Ectodermal cell (in vitro differentiated cells): ENCODE results near the gene UBE2E2.

Experiments
- H3K27ac ChIP-seq: 2 replicates; pipeline ENCODE4 v1.7.0; 2013; ENCODE audit warnings: mild to moderate bottlenecking, low read depth, low read length; ENCODE audit not compliant: insufficient read depth, poor library complexity, severe bottlenecking
- H3K27me3 ChIP-seq: 2 replicates; pipeline ENCODE4 v1.7.0; 2013; ENCODE audit warnings: mild to moderate bottlenecking, low read length; ENCODE audit not compliant: insufficient read depth, control insufficient read depth, poor library complexity, severe bottlenecking
- H3K36me3 ChIP-seq: one replicate; pipeline ENCODE4 v1.7.0; 2013; ENCODE audit warnings: low read length; ENCODE audit not compliant: control insufficient read depth, insufficient read depth
- H3K4me1 ChIP-seq: one replicate; pipeline ENCODE4 v1.7.0; 2013; ENCODE audit warnings: low read length; ENCODE audit not compliant: control insufficient read depth, insufficient read depth
- H3K4me3 ChIP-seq: 2 replicates; pipeline ENCODE4 v1.7.0; 2013; ENCODE audit warnings: low read depth, low read length, control low read depth; ENCODE audit not compliant: insufficient read depth
- H3K9me3 ChIP-seq: 2 replicates; pipeline ENCODE4 v1.7.0; 2013; ENCODE audit warnings: mild to moderate bottlenecking, low read length, moderate library complexity; ENCODE audit not compliant: control insufficient read depth
- WGBS, 2 experiments: methylation state at CpG; one replicate each; pipeline ENCODE4 v1.1.7; 2013; ENCODE audit warnings: missing lambda C conversion rate in 2 of 2; 5-methylcytosine and 5-hydroxymethylcytosine counted together

The UBE2E2 gene

DNA sequence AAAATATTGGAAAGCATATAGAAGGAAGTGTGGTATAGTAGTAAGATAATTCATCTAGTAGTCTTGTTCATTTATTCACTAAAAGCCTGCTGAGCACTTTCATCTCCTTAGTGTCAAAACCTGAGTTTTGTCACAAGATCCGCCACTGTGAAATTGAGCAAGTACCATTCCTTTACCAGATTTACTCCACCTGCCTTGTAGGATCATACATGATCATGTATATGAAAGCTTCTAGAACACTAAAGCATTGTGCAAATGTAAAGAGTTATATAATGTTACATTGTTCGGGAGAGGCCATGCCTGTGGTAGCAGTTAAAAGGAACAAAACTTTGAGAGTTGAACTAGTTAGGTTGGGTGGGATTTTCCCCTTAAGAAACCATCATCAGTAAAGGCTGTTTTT lies 35.0 kb downstream of the UBE2E2 start:
- Histone ChIP-seq H3K27me3 (no peaks in the 10 kb centered on the region), H3K27ac (no peak overlapping the region), H3K36me3 (no peaks in the 10 kb centered on the region), H3K9me3 (no peaks in the 10 kb centered on the region), H3K4me3 (no peak overlapping the region), H3K4me1 (no peaks in the 10 kb centered on the region)
- 84 to 90% methylated on average over 2 of the region's 2 CpGs for WGBS, 2 experiments

DNA sequence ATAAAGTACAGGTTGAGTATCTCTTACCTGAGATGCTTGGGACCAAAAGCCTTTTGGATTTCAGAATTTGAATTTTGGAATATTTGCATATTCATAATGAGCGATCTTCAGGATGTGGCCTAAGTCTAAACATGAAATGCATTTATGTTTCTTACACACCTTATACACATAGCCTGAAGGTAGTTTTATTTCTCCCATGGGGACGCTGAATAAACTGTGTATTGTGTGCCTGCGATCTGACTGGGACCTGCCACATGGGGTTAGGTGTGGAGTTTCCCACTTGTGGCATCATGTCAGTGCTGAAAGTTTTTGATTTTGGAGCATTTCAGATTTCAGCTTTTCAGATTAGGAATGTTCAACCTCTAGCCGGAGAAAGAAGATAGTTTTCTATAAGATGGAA lies 35.5 kb downstream of the UBE2E2 start:
- no peak overlapping the region for H3K27ac ChIP-seq
- H3K4me1 ChIP-seq: no peaks in the 10 kb centered on the region
- no peaks in the 10 kb centered on the region for H3K27me3 ChIP-seq
- H3K9me3 ChIP-seq: no peaks in the 10 kb centered on the region
- 94 to 96% methylated on average over 3 to 4 of the region's 4 CpGs for WGBS, 2 experiments
- H3K4me3 ChIP-seq: no peak overlapping the region
- H3K36me3 ChIP-seq: no peaks in the 10 kb centered on the region

DNA sequence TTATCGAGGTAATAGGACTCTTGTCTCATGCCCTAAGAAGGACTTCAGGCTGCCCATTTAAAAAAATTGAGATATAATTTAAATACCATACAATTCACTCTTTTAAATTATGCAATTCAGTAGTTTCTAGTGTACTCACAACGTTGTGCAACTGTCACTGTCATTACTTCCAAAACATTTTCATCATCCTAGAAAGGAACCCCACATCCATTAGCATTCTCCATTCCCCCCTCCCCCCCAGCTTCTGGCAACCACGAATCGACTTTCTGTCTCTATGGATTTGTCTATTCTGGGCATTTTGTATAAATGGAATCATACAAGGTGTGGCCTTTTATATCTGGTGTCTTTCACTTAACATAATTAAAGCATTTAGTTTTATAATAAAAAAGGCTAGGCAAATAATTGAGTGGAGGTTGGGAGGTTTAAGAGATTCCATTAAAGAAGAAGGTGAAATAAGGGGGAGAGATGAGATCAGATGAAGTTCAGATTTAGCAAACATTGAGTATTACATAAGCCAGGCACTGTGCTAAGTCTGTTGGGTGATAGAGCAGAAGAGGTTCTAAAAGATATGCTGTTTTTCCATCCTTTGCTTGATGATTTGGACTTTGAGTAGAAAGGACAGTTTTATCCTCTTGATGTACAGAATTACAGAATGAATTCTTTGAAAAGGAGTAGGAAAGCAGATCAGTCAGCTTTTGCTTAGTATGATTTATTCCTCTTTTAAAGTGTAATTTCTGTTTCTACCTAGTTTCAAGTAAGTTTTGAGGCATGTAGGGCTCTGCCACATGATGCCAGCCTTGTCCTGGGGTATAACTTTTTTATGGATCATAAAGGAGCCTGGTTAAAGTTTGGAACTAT lies 36.3 kb downstream of the UBE2E2 start:
- Histone ChIP-seq H3K36me3 (no peaks in the 10 kb centered on the region), H3K4me3 (no peak overlapping the region), H3K27ac (no peak overlapping the region), H3K27me3 (no peaks in the 10 kb centered on the region), H3K9me3 (no peaks in the 10 kb centered on the region), H3K4me1 (no peaks in the 10 kb centered on the region)
- WGBS, 2 experiments: 96 to 97% methylated on average over 1 to 2 of the region's 4 CpGs

DNA sequence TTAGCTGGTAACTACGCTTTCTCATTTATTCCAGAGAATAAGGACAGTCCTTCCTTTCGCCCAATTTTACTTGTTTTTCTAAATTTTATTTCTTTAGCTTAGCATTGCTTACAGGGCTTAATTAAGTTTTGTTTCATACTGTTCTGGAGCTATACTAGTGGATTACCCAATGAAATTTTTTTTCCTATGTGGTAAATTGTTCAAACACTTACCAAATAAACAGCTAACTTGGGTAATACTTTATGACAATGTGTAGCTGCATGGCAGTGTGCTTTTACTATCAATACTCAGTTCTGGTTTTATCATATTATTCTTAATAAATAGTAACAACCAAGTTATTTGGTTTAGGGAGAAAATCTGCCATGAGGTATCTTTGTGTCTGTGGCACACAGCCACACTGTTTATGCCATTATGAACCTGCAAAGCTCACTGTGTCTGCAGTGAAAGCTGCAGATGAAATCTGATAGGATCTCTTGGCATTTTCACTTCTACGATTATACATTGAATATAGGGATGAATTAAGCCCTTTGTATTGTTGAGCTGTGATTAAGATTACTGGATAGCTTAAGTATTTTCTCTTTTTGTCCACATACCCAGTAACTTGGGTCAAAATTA lies 37.2 kb downstream of the UBE2E2 start:
- no peaks in the 10 kb centered on the region for H3K9me3 ChIP-seq
- H3K36me3 ChIP-seq: no peaks in the 10 kb centered on the region
- H3K27me3 ChIP-seq: no peaks in the 10 kb centered on the region
- no peak overlapping the region for H3K4me3 ChIP-seq
- no peak overlapping the region for H3K27ac ChIP-seq
- no peaks in the 10 kb centered on the region for H3K4me1 ChIP-seq
- 89 to 98% methylated on average over 3 of the region's 3 CpGs for WGBS, 2 experiments

DNA sequence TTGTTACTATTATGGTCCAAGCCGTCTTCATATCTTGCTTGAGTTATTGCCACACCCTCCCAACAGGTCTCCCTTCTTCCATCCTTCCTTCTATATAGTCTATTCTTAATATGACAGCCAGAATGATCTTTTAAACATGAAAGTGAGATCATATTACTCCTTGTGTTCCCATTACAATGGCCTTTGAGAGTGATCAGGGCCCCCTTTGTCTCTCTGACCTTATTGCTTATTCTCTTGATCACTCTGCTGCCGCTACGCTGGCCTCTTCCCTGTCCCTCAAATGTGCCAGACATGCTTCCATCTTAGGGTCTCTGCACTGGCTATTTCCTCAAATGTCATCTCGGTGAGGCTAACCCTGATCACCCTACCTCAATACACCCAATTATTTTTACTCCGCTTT lies 38.1 kb downstream of the UBE2E2 start:
- H3K9me3 ChIP-seq: no peaks in the 10 kb centered on the region
- no peaks in the 10 kb centered on the region for H3K36me3 ChIP-seq
- 88 to 90% methylated on average over 4 to 5 of the region's 5 CpGs for WGBS, 2 experiments
- no peaks in the 10 kb centered on the region for H3K4me1 ChIP-seq
- H3K4me3 ChIP-seq: no peak overlapping the region
- no peak overlapping the region for H3K27ac ChIP-seq
- H3K27me3 ChIP-seq: no peaks in the 10 kb centered on the region

DNA sequence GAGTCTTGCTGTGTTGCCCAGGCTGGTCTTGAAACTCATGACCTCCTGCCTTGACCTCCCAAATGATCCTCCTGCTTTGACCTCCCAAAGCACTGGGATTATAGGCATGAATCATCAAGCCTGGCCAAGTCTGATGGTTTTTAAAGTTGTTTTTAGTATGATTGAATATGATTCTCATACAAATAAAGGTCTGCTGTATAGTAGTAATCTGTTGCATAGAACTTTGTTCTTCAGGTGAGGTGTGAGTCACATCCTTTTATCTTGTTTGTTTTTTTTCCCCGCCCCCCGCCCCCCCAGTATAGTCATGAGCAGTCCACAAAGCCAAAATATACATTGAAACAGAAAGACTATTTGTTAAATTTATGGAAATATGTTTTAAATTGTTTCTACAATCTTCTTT lies 39.0 kb downstream of the UBE2E2 start:
- WGBS, 2 experiments: 100% methylated on average over 1 of the region's 2 CpGs; no CpG with 5 or more reads in 1 of the 2 experiments
- no peak overlapping the region for H3K4me3 ChIP-seq
- no peaks in the 10 kb centered on the region for H3K9me3 ChIP-seq
- H3K36me3 ChIP-seq: no peaks in the 10 kb centered on the region
- H3K27ac ChIP-seq: no peak overlapping the region
- H3K27me3 ChIP-seq: no peaks in the 10 kb centered on the region
- no peaks in the 10 kb centered on the region for H3K4me1 ChIP-seq

DNA sequence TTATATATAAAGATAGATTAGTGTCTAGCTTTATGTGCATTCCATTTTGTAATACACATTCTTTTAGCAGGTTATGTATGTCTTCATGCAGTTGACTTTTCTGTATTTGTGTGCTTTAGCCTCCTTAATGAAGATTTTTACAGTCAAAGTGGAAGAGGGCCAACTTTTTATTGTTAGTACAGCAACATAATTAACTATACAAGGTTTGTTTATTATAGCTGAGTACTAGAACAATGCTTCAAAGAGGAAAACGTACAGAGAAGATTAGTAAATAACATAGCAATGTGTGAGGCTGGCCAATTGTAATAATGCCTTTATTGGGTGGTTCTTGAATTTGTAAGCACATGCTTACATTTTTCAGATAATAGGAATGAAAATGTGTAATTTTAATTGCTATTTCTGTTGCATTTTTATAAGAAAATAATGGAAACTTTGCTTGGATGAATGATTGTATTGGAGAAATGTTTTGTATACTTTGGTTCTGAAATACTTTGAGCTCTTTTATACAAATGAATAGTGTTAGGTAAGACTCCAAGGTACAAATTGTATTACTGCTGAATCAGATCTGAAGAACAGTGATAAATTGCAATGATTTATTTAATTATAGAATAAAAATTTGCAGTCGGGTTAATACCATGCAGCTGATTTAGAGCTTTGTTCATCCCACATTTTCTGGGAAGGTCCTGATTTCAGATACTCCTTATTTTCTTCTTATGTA lies 41.4 kb downstream of the UBE2E2 start:
- no peaks in the 10 kb centered on the region for H3K4me1 ChIP-seq
- H3K9me3 ChIP-seq: no peaks in the 10 kb centered on the region
- H3K36me3 ChIP-seq: no peaks in the 10 kb centered on the region
- no peak overlapping the region for H3K27ac ChIP-seq
- 89 to 100% methylated on average over 1 to 2 of the region's 2 CpGs for WGBS, 2 experiments
- no peaks in the 10 kb centered on the region for H3K27me3 ChIP-seq
- no peak overlapping the region for H3K4me3 ChIP-seq

DNA sequence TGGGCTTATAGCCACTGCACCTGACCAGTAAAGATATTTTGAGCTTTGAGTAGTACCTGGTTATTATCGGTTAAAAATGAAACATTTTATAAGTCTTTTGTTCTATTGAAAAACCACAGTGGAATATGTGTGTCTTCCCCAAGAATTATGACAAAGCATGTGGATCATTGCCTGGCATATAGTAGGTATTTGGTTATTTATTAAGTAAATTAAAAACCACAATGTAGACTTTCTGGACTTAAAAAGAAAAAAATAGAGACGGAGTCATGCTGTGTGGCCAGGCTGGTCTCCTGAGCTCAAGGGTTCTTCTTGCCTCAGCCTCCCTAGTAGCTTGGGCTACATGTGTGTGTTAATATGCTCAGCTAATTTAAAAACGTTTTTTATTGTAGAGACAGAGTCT lies 43.5 kb downstream of the UBE2E2 start:
- Histone ChIP-seq H3K4me3 (no peak overlapping the region), H3K27ac (no peak overlapping the region), H3K27me3 (no peaks in the 10 kb centered on the region), H3K36me3 (no peaks in the 10 kb centered on the region), H3K4me1 (no peaks in the 10 kb centered on the region), H3K9me3 (no peaks in the 10 kb centered on the region)
- 88 to 92% methylated on average over 3 of the region's 3 CpGs for WGBS, 2 experiments

DNA sequence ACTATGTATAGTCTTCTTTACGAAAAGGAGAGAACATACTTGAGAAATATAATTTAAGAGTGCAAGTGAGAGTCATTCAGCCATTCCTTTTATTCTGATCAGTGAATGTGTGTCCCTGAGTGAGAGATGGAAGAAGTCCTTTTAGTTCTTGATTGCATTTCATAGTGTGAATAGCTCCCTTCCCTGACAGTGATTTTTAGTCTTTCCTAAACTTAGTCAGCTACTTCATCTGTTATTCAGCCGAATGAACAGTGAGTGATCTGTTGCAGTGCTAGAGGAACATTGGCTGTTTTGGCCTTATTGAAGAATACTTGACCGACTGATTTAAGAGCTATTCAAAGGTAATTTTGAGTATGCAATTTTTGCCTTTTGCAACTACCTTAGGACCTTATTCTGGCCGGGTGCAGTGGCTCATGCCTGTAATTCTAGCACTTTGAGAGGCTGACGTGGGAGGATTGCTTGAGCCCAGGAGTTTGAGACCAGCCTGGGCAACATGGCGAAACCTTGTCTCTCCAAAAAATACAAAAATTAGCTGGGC lies 45.5 kb downstream of the UBE2E2 start:
- Histone ChIP-seq H3K4me3 (no peak overlapping the region), H3K4me1 (no peaks in the 10 kb centered on the region), H3K27me3 (no peaks in the 10 kb centered on the region), H3K36me3 (no peaks in the 10 kb centered on the region), H3K9me3 (no peaks in the 10 kb centered on the region), H3K27ac (no peak overlapping the region)
- 92 to 96% methylated on average over 6 of the region's 6 CpGs for WGBS, 2 experiments

DNA sequence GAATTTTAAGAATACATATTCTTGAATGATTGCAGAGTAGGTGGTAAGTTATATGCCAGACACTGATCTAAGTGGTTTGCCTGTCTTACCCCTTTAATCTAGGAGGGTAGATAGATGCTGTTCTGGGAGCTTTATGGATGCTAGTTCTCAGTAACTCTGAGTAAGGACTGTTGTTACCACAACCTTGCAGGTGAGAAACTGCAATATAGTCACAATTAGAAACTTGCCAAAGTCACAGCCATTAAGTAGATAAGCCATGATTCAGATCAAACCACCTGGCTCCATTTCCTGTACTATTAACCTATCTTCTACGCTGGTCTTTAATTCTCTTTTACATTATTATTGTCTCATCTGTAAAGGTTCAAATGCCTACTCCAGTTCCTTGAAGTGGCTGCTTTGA lies 46.8 kb downstream of the UBE2E2 start:
- no peak overlapping the region for H3K4me3 ChIP-seq
- WGBS, 2 experiments: 92 to 100% methylated on average over 1 of the region's 1 CpG
- H3K27me3 ChIP-seq: no peaks in the 10 kb centered on the region
- no peaks in the 10 kb centered on the region for H3K4me1 ChIP-seq
- no peaks in the 10 kb centered on the region for H3K9me3 ChIP-seq
- no peak overlapping the region for H3K27ac ChIP-seq
- no peaks in the 10 kb centered on the region for H3K36me3 ChIP-seq
